GM12891 (cell line): ENCODE results near the gene ZNF584.

Experiments used
- PAX5 ChIP-seq: IDR thresholded peaks from 2 replicates; pipeline ENCODE4 v1.6.1; 2011; ENCODE audit warnings: low read length, moderate library complexity, mild to moderate bottlenecking; ENCODE audit not compliant: insufficient read depth, severe bottlenecking
- POLR2A ChIP-seq: IDR thresholded peaks from 2 replicates; pipeline ENCODE4 v1.6.1; 2011; ENCODE audit warnings: low read depth, low read length, control low read depth
- POU2F2 ChIP-seq: IDR thresholded peaks from 2 replicates; pipeline ENCODE4 v1.6.1; 2011; ENCODE audit warnings: low read depth, mild to moderate bottlenecking, control low read depth, low read length, moderate library complexity
- TAF1 ChIP-seq: IDR thresholded peaks from 2 replicates; pipeline ENCODE4 v1.6.1; 2011; ENCODE audit warnings: low read depth, low read length, control low read depth

- TF ChIP-seq PAX5, result no peak
- no peak for TF ChIP-seq POLR2A
- no peak for TF ChIP-seq TAF1
- no peak for TF ChIP-seq POU2F2
These were observed 23.0 kb upstream of the ZNF584 start for GRCh38 chr19:58385313-58385890.
